Right cardiac atrium (tissue), 5 donors: ENCODE data around the gene REEP1. TPM values are rescaled to one million over a fixed set of nuclear protein-coding genes. Genes with fewer than 3 reads are reported as not detected.
"Not testable (repeated sequence)": the region's sequence is repeated elsewhere in the genome, so short reads cannot be mapped to it uniquely, and the experiment has no call there.

ENCODE experiments used
- ATAC-seq, 2 donors: fragments of 200-7000 bp; cut with Tn5 transposase; one replicate each; pipeline versions ENCODE4 v1.8.0 to v1.9.1; 2020; ENCODE audit warnings: moderate library complexity in 2 of 2, mild to moderate bottlenecking in 1 of 2
- DNase-seq, 3 donors: peaks; one replicate each; pipeline ENCODE4 v3.0.0-alpha.2; 2020
- H3K27ac ChIP-seq: one replicate; pipeline ENCODE4 v1.5.1; 2013; ENCODE audit warnings: mild to moderate bottlenecking, low read length, control low read depth, moderate library complexity
- H3K27me3 ChIP-seq: one replicate; pipeline ENCODE4 v1.6.1; 2013; ENCODE audit not compliant: control insufficient read depth, insufficient read depth
- H3K4me1 ChIP-seq: one replicate; pipeline ENCODE4 v1.6.1; 2013; ENCODE audit warnings: low read length; ENCODE audit not compliant: control insufficient read depth, insufficient read depth
- H3K4me3 ChIP-seq: one replicate; pipeline ENCODE4 v1.5.1; 2013; ENCODE audit warnings: low read length, control low read depth
- H3K9me3 ChIP-seq: one replicate; pipeline ENCODE4 v1.6.1; 2013; ENCODE audit warnings: low read length; ENCODE audit not compliant: control insufficient read depth
- WGBS: extraction: QIAGEN DNeasy Blood & Tissue Kit; methylation state at CpG from one replicate; pipeline ENCODE4 v1.1.7; 2013; 5-methylcytosine and 5-hydroxymethylcytosine counted together
- intact Hi-C, 4 donors: fragments of 100-400 bp; cut with DNase I; formaldehyde crosslinking; loops; one replicate each; pipeline versions ENCODE4 v1.11.0 to v1.14.0; 2022 to 2023
- polyA plus RNA-seq: library from polyadenylated mRNA; stranded (reverse); fragments of 200-250 nt; gene quantifications from one replicate; pipeline ENCODE4 v1.2.3, GENCODE V29; 2013
- total RNA-seq, 4 donors: library from RNA; stranded (reverse); fragmentation: NEBNext Ultra II Directional; extraction: Animal tissue kit (Norgen Biotek cat#: 25700); gene quantifications; one replicate each; pipeline ENCODE4 v1.2.1, GENCODE V29; 2021
- donor health status: healthy with polysubstance abuse.
- donor health status: DM: no; HTN: yes; CAD: no.
- donor health status: DM: no; HTN: no; CAD: no.
- donor health status: DM: no; HTN: yes; CAD: no; lungs with severe emphysema.
- donor health status: DM: yes; HTN: yes; CAD: no.

Gene REEP1
- total and polyA plus RNA-seq, 5 donors = 16.5 to 34.4 (median 25.3) TPM

DNA sequence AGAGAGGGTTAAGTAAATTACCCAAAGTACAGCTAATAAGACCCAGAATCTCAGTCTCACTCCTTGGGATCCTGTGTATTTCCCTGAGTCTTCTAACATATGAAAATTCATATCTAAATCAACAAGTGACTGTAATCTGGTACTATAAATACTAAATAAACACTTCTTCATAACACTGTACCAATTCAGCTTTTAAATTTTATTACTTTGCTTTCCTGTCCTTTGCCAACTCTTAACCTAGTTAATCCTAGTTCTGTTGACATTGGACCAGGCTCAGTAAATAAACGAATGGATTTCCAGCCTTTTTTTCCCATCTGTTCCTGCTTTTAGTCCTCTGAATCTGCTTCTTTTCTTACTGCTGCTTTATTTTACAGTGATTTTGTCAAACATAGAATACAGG lies 124.4 kb downstream of the REEP1 start:
- intact Hi-C loops = no loop called here
- DNase-seq (no peak), ATAC-seq (no peak)
- H3K4me3 ChIP-seq = no peak overlapping the region
- no peaks in the 10 kb centered on the region for H3K27me3 ChIP-seq
- H3K9me3 ChIP-seq = no peaks in the 10 kb centered on the region
- H3K27ac ChIP-seq = no peak overlapping the region
- 57% methylated on average over 1 of the region's 1 CpG for WGBS
- H3K4me1 ChIP-seq = no peaks in the 10 kb centered on the region

DNA sequence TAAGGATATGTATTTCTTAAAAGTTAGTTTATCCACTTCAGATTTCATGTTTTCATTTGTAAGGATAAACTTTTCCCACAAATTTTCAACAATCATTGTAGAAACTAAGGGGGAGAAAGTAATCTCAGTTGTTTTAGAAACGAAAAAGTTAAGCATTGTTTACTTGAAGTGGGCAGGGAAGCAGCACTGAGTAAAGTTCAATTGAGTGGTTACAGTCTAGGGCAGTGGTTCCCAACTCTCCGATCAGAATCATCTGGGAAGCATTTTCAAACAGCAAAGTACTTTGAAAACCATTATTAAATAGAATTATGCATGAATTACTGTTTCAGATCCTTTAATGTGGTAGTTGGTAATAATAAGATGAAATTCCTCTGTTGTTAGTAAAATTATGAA lies 125.6 kb downstream of the REEP1 start:
- DNase-seq (no peak), ATAC-seq (no peak)
- no peaks in the 10 kb centered on the region for H3K4me1 ChIP-seq
- H3K27me3 ChIP-seq = no peaks in the 10 kb centered on the region
- H3K9me3 ChIP-seq = no peaks in the 10 kb centered on the region
- WGBS = 86% methylated on average over 2 of the region's 2 CpGs
- intact Hi-C loops = no loop called here
- no peak overlapping the region for H3K27ac ChIP-seq
- no peak overlapping the region for H3K4me3 ChIP-seq

DNA sequence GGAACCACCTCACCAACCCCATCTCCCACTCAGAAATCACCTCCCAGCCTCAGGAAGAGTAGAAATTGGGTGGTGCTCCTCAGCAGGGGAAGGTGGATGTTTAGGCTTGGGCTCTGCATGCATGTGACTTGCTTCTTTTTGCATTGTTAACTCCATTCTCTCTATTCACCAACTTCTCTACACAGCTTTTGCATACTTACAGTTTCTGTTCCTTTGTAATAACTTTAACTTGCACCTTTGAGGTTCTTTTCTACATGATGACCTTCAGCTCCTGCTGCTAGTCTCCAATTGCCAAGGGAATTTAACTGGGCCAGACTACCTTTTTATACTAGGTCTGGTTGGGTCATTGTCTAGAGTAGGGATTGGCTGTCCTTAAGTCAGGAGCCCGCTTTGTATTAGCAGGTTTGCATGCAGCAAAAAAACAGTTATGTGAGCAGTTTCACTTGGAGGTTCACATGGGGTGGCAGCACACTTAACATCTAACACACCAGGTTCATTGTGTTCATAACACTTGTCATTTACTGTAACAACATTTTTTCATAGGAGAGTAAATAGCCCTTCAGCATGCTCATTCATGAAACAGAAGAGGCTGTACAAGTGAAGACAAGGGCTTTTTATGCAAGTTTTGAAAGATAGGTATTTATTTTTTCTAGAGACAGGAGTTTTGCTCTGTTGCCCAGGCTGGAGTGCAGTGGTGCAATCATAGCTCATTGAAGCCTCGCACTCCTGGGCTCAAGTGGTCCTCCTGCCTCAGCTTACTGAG lies 126.2 kb downstream of the REEP1 start:
- no peaks in the 10 kb centered on the region for H3K4me1 ChIP-seq
- H3K27ac ChIP-seq = no peak overlapping the region
- no peak for DNase-seq
- ATAC-seq = no peak
- intact Hi-C loops = no loop called here
- no peak overlapping the region for H3K4me3 ChIP-seq
- no peaks in the 10 kb centered on the region for H3K27me3 ChIP-seq
- H3K9me3 ChIP-seq = no peaks in the 10 kb centered on the region
- 96% methylated on average over 2 of the region's 2 CpGs for WGBS

DNA sequence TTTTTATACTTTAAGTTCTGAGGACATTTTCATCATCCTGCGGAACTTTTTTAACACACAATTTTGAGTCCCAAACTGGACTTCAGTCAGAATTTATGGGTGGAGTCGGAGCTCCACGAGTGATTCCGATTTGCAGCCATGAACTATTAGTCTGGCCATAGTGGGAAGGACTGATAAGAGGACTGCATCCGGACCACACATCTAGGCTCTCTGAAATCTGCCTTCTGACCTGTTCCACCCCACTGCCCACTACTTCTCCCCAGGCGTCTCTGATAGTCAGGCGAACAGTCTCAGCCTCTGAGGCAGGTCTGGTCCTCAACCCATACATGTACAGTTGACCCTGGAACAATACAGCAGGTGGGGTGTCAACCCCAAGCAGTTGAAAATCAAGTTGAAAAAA lies 133.0 kb downstream of the REEP1 start:
- 78% methylated on average over 7 of the region's 7 CpGs for WGBS

DNA sequence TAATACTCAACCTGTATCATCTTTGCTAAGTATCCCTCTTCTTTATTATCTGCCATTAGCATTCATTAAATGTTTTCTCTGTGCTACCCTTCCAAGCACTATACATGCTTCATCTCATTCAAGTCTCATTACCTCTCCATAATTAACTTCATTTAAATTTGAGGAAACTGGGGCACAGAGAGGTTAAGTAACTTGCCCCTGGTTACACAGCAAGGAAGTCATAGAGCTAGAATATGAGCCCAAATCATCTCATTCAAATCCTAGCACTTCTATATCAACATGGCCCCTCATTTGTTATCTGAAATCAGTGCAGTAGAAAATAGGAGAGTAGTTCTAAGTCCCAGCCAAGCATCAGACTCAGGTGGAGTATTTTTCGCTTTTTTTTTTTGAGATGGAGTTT lies 133.8 kb downstream of the REEP1 start:
- Histone ChIP-seq H3K4me1 (no peaks in the 10 kb centered on the region), H3K4me3 (no peak overlapping the region), H3K27ac (no peak overlapping the region), H3K27me3 (no peaks in the 10 kb centered on the region), H3K9me3 (no peaks in the 10 kb centered on the region)
- intact Hi-C loops = no loop called here
- no peak for DNase-seq
- WGBS = 93% methylated on average over 1 of the region's 1 CpG
- ATAC-seq = no peak

More for the DNA sequence above, 133.0 kb downstream of the REEP1 start:
- ATAC-seq = no peak
- no peak for DNase-seq
- Histone ChIP-seq H3K4me1 (no peaks in the 10 kb centered on the region), H3K4me3 (no peak overlapping the region), H3K9me3 (no peaks in the 10 kb centered on the region), H3K27ac (no peak overlapping the region), H3K27me3 (no peaks in the 10 kb centered on the region)
- intact Hi-C loops = no loop called here

DNA sequence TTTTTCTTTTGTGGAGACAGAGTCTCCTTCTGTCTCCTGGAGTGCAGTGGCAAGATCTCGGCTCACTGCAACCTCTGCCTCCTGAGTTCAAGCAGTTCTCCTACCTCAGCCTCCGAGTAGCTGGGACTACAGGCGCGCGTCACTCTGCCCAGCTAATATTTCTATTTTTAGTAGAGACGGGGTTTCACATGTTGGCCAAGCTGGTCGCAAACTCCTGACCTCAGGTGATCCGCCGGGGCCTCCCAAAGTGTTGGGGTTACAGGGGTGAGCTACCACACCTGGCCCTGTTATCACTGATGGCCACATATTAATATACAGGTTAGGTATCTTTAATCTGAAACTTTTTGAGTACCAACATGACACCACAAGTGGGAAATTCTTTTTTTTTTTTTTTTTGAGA lies 134.7 kb downstream of the REEP1 start:
- intact Hi-C loops = no loop called here
- DNase-seq (no peak), ATAC-seq (no peak)
- H3K9me3 ChIP-seq = no peaks in the 10 kb centered on the region
- H3K4me3 ChIP-seq = no peak overlapping the region
- H3K4me1 ChIP-seq = no peaks in the 10 kb centered on the region
- no peak overlapping the region for H3K27ac ChIP-seq
- 73% methylated on average over 9 of the region's 9 CpGs for WGBS
- no peaks in the 10 kb centered on the region for H3K27me3 ChIP-seq

DNA sequence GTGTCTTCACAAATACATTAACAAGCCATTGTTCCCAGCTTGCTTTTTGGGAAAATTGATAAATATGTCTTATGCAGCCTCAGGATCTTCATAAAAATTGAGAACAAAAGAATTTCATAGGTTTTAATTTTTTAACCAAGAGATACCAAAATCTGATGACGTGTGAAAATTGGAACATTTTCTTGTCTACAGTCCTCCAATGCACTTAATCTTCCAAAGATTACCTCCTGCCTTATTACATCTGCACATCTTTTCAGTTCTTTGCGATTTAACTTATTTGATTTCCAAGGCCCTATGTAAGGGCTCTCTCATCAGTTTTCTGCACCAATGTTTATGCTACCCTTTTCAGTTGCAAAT lies 135.1 kb downstream of the REEP1 start:
- H3K4me3 ChIP-seq = no peak overlapping the region
- no peak for DNase-seq

DNA sequence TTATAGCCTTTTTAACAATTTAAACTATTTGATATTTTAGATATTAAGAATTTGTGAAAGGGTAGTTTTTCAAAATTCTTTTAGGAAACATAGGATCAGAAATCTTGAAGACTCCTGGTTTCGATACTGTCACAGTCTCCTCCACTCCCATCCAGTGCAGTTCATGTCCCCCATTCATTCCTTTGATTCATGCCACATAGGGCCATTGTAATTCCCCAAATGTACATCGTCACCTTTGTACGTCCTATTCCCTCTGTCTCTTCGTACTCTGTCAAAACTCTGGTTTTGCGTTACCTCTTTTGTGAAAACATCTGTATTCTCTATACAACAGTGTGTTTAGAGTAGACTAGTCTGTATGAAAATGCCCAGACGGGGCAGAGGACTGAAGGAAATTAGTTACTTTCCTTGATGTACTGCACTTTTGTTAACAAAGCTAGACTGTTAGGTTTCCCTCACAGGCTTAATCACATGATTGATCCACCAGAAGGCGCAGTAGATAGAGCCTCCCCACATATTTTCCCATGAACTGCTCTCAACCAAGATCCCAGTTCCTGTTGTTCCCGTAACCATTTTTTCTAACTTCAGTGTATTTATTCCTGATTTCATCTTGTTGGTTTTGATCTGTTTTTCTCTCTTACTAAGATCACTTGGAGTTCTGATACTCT lies 135.6 kb downstream of the REEP1 start:
- DNase-seq (no peak), ATAC-seq (no peak)
- intact Hi-C loops = no loop called here
- Histone ChIP-seq H3K9me3 (no peaks in the 10 kb centered on the region), H3K27ac (no peak overlapping the region), H3K4me1 (no peaks in the 10 kb centered on the region), H3K4me3 (no peak overlapping the region), H3K27me3 (no peaks in the 10 kb centered on the region)
- WGBS = 57% methylated on average over 8 of the region's 8 CpGs

More for the DNA sequence above, 135.1 kb downstream of the REEP1 start:
- H3K4me1 ChIP-seq = no peaks in the 10 kb centered on the region
- 67% methylated on average over 2 of the region's 2 CpGs for WGBS
- intact Hi-C loops = no loop called here
- no peak overlapping the region for H3K27ac ChIP-seq
- H3K9me3 ChIP-seq = no peaks in the 10 kb centered on the region
- no peak for ATAC-seq
- no peaks in the 10 kb centered on the region for H3K27me3 ChIP-seq

DNA sequence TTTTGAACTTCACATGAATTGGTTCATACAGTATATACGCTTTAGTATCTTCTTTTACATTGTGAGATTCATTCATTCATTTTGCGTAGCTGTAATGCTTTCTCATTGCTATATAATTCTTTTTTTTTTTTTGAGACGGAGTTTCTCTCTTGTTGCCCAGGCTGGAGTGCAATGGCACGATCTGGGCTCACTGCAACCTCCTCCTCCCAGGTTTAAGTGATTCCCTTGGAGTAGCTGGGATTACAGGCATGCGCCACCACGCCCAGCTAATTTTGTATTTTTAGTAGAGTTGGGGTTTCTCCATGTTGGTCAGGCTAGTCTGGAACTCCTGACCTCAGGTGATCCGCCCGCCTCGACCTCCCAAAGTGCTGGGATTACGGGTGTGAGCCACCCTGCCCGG lies 136.9 kb downstream of the REEP1 start:
- DNase-seq, ATAC-seq, H3K9me3 ChIP-seq, intact Hi-C loops, H3K27me3 ChIP-seq, H3K4me1 ChIP-seq, H3K27ac ChIP-seq: not testable (repeated sequence)
- H3K4me3 ChIP-seq = peak overlapping the region; percentile 96
- whole genome bisulfite sequencing = 80% methylated on average over 11 of the region's 11 CpGs

DNA sequence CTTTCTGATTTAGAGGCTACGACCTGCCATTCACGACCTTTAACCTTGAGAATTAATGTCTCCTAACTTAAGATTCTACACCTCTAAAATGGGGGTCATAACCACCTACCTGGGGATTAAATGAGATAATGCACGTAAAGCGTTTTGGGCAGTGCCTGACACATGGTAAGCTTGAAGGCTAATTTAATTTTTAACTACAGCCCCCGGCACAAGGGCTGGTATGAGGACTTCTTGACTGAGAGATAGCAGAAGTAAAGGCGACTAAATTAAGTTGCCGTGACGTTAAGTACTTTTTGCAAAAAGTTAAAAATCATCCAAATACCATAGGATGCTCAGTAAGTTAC lies 137.6 kb downstream of the REEP1 start:
- Histone ChIP-seq H3K4me1 (peaks cover 3% of the 10 kb centered on the region), H3K27ac (peak overlapping the region; percentile 76), H3K4me3 (peak overlapping the region; percentile 96), H3K9me3 (no peaks in the 10 kb centered on the region), H3K27me3 (no peaks in the 10 kb centered on the region)
- DNase-seq = no peak
- WGBS = 1% methylated on average over 8 of the region's 8 CpGs
- intact Hi-C loops = loop anchor here in 1 of 4 donors (10.0 kb wide), 1 partner anchor 245 kb away; the partner anchor contains the start of gene KDM3A
- no peak for ATAC-seq

DNA sequence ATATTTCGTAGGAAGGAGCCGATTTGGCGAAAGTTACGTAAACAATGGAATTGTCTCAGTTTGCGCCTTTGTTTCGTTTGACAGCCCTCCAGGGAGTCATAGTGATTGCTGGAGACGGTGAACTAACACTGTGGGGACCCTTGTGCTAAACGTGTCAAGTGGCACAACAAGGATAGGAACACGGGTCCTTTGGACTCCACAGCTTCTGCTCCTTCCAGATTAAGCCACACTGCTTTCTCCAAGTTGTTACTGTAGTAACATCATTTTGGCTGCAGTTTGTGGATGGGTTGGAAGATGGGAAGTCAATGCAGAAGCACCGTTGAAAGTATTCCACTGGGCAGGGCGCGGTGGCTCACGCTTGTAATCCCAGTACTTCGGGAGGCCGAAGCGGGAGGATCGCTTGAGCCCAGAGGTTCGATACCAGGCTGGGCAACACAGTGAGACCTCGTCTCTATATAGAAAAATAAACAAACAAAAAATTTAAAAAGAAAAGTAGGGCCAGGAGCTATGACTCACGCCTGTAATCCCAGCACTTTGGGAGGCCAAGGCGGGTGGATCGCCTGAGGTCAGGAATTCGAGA lies 141.5 kb downstream of the REEP1 start:
- peak overlapping the region; percentile 99 for H3K27ac ChIP-seq
- DNase-seq = peak in 2 of 3 donors; percentile 62 to 68
- WGBS = 40% methylated on average over 23 of the region's 23 CpGs
- H3K27me3 ChIP-seq = no peaks in the 10 kb centered on the region
- intact Hi-C loops = loop anchor here in 1 of 4 donors (10.0 kb wide), 1 partner anchor 249 kb away; the partner anchor contains the start of gene KDM3A
- ATAC-seq = peak in 1 of 2 donors; percentile 2
- peak overlapping the region; percentile 76 for H3K4me3 ChIP-seq
- H3K9me3 ChIP-seq = no peaks in the 10 kb centered on the region
- H3K4me1 ChIP-seq = peaks cover 8% of the 10 kb centered on the region
